Parathyroid adenoma (tissue), 2 donors: ENCODE data around the gene MAP4.

Experiments
- H2AFZ ChIP-seq: fragments of 300-600 bp; sonication (generic); one replicate; pipeline ENCODE4 v1.7.0; 2017; ENCODE audit warnings: antibody characterized with exemption, mild to moderate bottlenecking
- H3K27ac ChIP-seq: fragments of 300-600 bp; sonication (generic); one replicate; pipeline ENCODE4 v1.7.0; 2017
- H3K27me3 ChIP-seq: fragments of 300-600 bp; sonication (generic); one replicate; pipeline ENCODE4 v1.7.0; 2017; ENCODE audit warnings: low read length; ENCODE audit not compliant: control insufficient read depth, insufficient read depth
- H3K36me3 ChIP-seq: fragments of 300-600 bp; sonication (generic); one replicate; pipeline ENCODE4 v1.7.0; 2017; ENCODE audit warnings: low read length; ENCODE audit not compliant: control insufficient read depth, insufficient read depth
- H3K4me1 ChIP-seq: fragments of 300-600 bp; sonication (generic); one replicate; pipeline ENCODE4 v1.7.0; 2017; ENCODE audit warnings: control low read depth
- H3K4me2 ChIP-seq: fragments of 300-600 bp; sonication (generic); one replicate; pipeline ENCODE4 v1.7.0; 2017; ENCODE audit warnings: low read length
- H3K4me3 ChIP-seq: fragments of 300-600 bp; sonication (generic); one replicate; pipeline ENCODE4 v1.7.0; 2017; ENCODE audit warnings: low read depth, low read length
- H3K79me2 ChIP-seq: fragments of 300-600 bp; sonication (generic); one replicate; pipeline ENCODE4 v1.7.0; 2017; ENCODE audit warnings: control low read depth
- H3K9ac ChIP-seq: fragments of 300-600 bp; sonication (generic); one replicate; pipeline ENCODE4 v1.7.0; 2017; ENCODE audit warnings: mild to moderate bottlenecking
- H3K9me3 ChIP-seq: fragments of 300-600 bp; sonication (generic); one replicate; pipeline ENCODE4 v1.7.0; 2017; ENCODE audit warnings: low read length; ENCODE audit not compliant: control insufficient read depth
- TF ChIP-seq, protein P1 (sequence below): fragments of 300-600 bp; sonication (generic); IDR thresholded peaks from one replicate; pipeline ENCODE4 v1.7.0; 2017; ENCODE audit warnings: antibody characterized with exemption, mild to moderate bottlenecking
- donor health status: primary hyperparathyroidism.

The MAP4 gene

DNA sequence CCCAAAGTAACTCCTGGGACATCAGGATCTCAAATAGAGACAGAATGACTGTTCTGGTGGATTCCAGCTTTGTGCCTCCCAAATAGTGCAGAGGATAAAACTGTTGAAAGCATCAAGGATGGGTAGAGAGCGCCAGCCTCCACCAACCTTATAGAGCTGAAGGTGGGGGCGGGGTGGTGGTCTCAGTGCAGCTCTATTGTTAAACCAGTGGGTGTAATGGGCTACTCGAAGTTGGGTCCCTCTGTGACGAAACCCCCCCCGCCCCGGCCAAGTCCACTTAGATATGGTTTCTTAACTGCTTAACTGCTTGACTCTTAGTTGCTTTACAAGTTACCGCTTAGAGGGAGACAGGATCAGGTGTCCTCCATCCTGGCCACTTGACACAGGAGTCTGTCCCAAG, 190.6 kb downstream of the MAP4 start:
- peak overlapping the region; percentile 59 for H3K27ac ChIP-seq
- peaks cover 16% of the 10 kb centered on the region for H3K79me2 ChIP-seq
- H3K27me3 ChIP-seq, result no peaks in the 10 kb centered on the region
- TF ChIP-seq, protein P1, sequence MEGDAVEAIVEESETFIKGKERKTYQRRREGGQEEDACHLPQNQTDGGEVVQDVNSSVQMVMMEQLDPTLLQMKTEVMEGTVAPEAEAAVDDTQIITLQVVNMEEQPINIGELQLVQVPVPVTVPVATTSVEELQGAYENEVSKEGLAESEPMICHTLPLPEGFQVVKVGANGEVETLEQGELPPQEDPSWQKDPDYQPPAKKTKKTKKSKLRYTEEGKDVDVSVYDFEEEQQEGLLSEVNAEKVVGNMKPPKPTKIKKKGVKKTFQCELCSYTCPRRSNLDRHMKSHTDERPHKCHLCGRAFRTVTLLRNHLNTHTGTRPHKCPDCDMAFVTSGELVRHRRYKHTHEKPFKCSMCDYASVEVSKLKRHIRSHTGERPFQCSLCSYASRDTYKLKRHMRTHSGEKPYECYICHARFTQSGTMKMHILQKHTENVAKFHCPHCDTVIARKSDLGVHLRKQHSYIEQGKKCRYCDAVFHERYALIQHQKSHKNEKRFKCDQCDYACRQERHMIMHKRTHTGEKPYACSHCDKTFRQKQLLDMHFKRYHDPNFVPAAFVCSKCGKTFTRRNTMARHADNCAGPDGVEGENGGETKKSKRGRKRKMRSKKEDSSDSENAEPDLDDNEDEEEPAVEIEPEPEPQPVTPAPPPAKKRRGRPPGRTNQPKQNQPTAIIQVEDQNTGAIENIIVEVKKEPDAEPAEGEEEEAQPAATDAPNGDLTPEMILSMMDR, result no peak
- H2AFZ ChIP-seq, result peak overlapping the region; percentile 91
- H3K36me3 ChIP-seq, result no peaks in the 10 kb centered on the region
- H3K9me3 ChIP-seq, result no peaks in the 10 kb centered on the region
- H3K9ac ChIP-seq, result peak overlapping the region; percentile 87
- H3K4me1 ChIP-seq, result peaks cover 12% of the 10 kb centered on the region
- peak overlapping the region; percentile 92 for H3K4me2 ChIP-seq
- H3K4me3 ChIP-seq, result peak overlapping the region; percentile 93

DNA sequence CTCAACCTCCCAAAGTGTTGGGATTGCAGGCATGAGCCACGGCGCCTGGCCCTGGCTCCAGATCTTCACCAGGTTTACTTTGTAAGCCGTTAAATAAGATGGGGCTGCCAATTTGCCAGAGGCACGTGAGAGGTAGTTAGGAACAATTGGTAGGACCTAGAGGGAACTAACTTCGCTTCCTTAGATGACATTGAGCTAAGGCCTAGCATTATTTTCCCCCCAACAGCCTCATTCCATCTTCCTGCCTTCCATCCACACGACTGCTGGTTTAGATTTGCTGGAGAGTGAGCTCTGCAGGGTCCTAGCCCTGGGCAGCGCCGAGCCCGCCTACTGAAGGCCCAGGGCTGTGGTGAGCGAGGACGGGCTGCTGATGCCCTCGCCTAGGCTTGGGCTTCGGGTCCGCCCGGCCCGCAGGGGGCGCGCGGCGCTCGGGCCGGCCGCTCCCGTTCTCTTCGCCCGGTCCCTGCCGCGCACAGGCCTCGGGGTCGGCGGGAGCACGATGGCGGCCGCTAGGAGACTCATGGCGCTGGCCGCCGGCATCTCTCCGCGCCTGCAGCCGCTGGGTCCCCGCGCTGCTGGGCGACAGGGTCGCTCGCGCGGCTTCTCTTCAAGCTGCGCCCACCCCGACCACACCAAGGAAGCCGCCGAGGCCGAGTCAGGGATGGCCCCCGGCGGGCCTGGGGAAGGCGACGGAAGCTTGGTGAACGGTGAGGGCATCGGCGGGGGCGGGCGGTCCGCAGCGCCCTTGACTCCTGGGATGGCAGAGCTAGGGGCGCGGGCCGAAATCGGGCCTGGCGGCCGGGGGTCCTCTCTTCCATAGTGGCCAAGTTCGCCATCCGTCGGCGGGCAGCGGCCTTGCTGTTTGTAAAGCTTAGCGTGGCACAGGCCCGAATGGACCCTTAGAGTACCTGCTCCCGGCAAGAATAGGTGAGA, 191.4 kb downstream of the MAP4 start:
- Histone ChIP-seq H3K27ac (peak overlapping the region; percentile 59), H3K9me3 (no peaks in the 10 kb centered on the region), H3K4me3 (peak overlapping the region; percentile 93), H3K4me1 (peaks cover 12% of the 10 kb centered on the region), H3K4me2 (peak overlapping the region; percentile 92), H3K79me2 (peaks cover 16% of the 10 kb centered on the region), H2AFZ (peak overlapping the region; percentile 91), H3K36me3 (no peaks in the 10 kb centered on the region), H3K9ac (peak overlapping the region; percentile 87), H3K27me3 (no peaks in the 10 kb centered on the region)
- TF ChIP-seq, protein P1, result peak; percentile 90

DNA sequence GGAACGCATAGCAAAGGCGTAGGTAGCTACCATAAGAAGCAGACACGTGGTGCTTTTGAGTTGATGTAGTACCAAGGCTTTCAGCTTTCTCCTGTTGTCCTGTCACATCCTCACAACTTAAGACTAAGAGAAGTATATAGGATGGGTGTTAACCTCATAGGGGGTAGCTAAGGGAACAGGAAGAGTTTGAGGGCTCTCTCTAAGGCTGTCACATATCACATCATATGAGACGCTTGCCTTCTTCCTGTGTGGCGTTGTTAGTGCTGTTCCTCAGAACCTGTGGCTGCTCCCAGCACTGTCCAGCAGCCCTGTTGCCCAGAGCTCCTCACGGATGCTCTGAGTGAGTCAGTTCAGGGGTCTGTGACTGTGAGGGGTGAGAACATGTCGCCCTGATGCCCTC, 198.6 kb downstream of the MAP4 start:
- Histone ChIP-seq H2AFZ (no peak overlapping the region), H3K27me3 (no peaks in the 10 kb centered on the region), H3K27ac (no peak overlapping the region), H3K4me3 (no peak overlapping the region), H3K9me3 (no peaks in the 10 kb centered on the region), H3K79me2 (peaks cover 5% of the 10 kb centered on the region), H3K36me3 (no peaks in the 10 kb centered on the region), H3K9ac (no peak overlapping the region), H3K4me2 (no peak overlapping the region), H3K4me1 (no peaks in the 10 kb centered on the region)
- TF ChIP-seq, protein P1, result no peak

DNA sequence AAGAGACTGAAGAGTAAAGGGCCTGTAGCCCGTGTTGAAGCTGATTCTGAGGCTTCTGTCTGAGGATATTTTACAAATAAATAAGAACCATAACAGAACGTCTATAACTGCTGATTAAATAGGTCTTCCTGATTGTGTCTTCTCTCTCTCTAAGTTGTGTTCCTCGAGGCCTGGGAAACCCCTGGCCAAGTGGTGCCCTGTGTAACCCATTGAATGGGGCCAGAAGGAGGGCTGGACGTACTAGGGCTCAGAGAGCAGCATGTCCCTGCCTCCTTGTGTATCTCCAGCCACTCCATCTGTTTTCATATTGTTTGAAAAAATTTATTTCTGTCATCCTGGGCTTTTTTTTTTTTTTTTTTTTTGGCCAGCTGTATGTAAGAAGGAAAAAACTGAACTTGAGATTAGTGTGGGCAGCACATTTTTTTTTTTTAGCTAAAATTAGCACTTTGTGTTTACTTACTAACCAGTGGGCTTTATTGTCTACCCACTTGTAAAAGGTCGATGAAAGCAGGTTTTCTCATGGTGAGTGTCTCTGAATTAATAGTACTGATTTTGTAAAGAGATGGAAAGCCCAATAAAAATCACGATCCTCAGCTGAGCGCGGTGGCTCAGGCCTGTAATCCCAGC, 202.6 kb downstream of the MAP4 start:
- TF ChIP-seq, protein P1, result no peak
- Histone ChIP-seq H3K27ac (no peak overlapping the region), H2AFZ (no peak overlapping the region), H3K27me3 (no peaks in the 10 kb centered on the region), H3K4me1 (no peaks in the 10 kb centered on the region), H3K9ac (no peak overlapping the region), H3K4me2 (no peak overlapping the region), H3K36me3 (no peaks in the 10 kb centered on the region), H3K4me3 (no peak overlapping the region), H3K9me3 (no peaks in the 10 kb centered on the region), H3K79me2 (peaks cover 11% of the 10 kb centered on the region)
